Duodenal mucosa (tissue), 2 donors: ENCODE measurements around the gene MAPK13.

Experiments used
- H3K27ac ChIP-seq: one replicate; pipeline ENCODE4 v1.7.0; 2013; ENCODE audit warnings: low read depth, low read length
- H3K27me3 ChIP-seq, 2 donors: one replicate each; pipeline ENCODE4 v1.7.0; 2013; ENCODE audit warnings: low read length in 2 of 2, control low read depth in 1 of 2; ENCODE audit not compliant: insufficient read depth in 2 of 2, control insufficient read depth in 1 of 2
- H3K36me3 ChIP-seq, 2 donors: one replicate each; pipeline ENCODE4 v1.7.0; 2013; ENCODE audit warnings: low read length in 2 of 2, control low read depth in 1 of 2; ENCODE audit not compliant: insufficient read depth in 2 of 2, control insufficient read depth in 1 of 2
- H3K4me1 ChIP-seq, 2 donors: one replicate each; pipeline ENCODE4 v1.7.0; 2013; ENCODE audit warnings: low read length in 2 of 2, control low read depth in 1 of 2; ENCODE audit not compliant: insufficient read depth in 2 of 2, control insufficient read depth in 1 of 2
- H3K4me3 ChIP-seq, 2 donors: one replicate each; pipeline ENCODE4 v1.7.0; 2013; ENCODE audit warnings: low read length in 2 of 2, low read depth in 1 of 2
- H3K9ac ChIP-seq, 2 donors: one replicate each; pipeline ENCODE4 v1.7.0; 2013; ENCODE audit warnings: low read length in 2 of 2, low read depth in 1 of 2
- H3K9me3 ChIP-seq, 2 donors: one replicate each; pipeline ENCODE4 v1.7.0; 2013; ENCODE audit warnings: low read length in 2 of 2, control low read depth in 1 of 2; ENCODE audit not compliant: control insufficient read depth in 1 of 2

The MAPK13 gene

GRCh38 chr6:36113703-36114102 lies 16.6 kb upstream of the MAPK13 start:
- H3K27ac ChIP-seq: no peak overlapping the region
- peaks cover 14 to 31% of the 10 kb centered on the region in 2 donors for H3K36me3 ChIP-seq

GRCh38 chr6:36114798-36115408 lies 15.4 kb upstream of the MAPK13 start:
- Histone ChIP-seq H3K9ac (no peak overlapping the region), H3K4me3 (no peak overlapping the region), H3K36me3 (peaks cover 9 to 23% of the 10 kb centered on the region in 2 donors), H3K4me1 (peaks cover 7 to 20% of the 10 kb centered on the region in 2 donors), H3K9me3 (no peaks in the 10 kb centered on the region), H3K27ac (no peak overlapping the region), H3K27me3 (no peaks in the 10 kb centered on the region)

More at GRCh38 chr6:36113703-36114102, 16.6 kb upstream of the MAPK13 start:
- no peaks in the 10 kb centered on the region for H3K27me3 ChIP-seq
- no peaks in the 10 kb centered on the region for H3K9me3 ChIP-seq
- H3K9ac ChIP-seq: no peak overlapping the region
- no peak overlapping the region for H3K4me3 ChIP-seq
- peaks cover 4 to 17% of the 10 kb centered on the region in 2 donors for H3K4me1 ChIP-seq

GRCh38 chr6:36115412-36115811 lies 14.9 kb upstream of the MAPK13 start:
- H3K27ac ChIP-seq: no peak overlapping the region
- H3K27me3 ChIP-seq: no peaks in the 10 kb centered on the region
- H3K36me3 ChIP-seq: peaks cover 5 to 19% of the 10 kb centered on the region in 2 donors
- H3K9me3 ChIP-seq: no peaks in the 10 kb centered on the region
- H3K4me3 ChIP-seq: no peak overlapping the region
- H3K4me1 ChIP-seq: peaks cover 10 to 25% of the 10 kb centered on the region in 2 donors
- H3K9ac ChIP-seq: no peak overlapping the region

- Histone ChIP-seq H3K9ac (no peak overlapping the region), H3K27me3 (no peaks in the 10 kb centered on the region), H3K9me3 (no peaks in the 10 kb centered on the region), H3K4me1 (peaks cover 18 to 34% of the 10 kb centered on the region in 2 donors), H3K27ac (no peak overlapping the region), H3K36me3 (peaks cover 4 to 11% of the 10 kb centered on the region in 2 donors), H3K4me3 (no peak overlapping the region)
These were observed 14.0 kb upstream of the MAPK13 start for GRCh38 chr6:36116066-36116864.

GRCh38 chr6:36116943-36117342 lies 13.4 kb upstream of the MAPK13 start:
- no peak overlapping the region for H3K27ac ChIP-seq
- H3K27me3 ChIP-seq: no peaks in the 10 kb centered on the region
- no peak overlapping the region for H3K9ac ChIP-seq
- peaks cover 4 to 7% of the 10 kb centered on the region in 2 donors for H3K36me3 ChIP-seq
- H3K4me3 ChIP-seq: no peak overlapping the region
- no peaks in the 10 kb centered on the region for H3K9me3 ChIP-seq
- H3K4me1 ChIP-seq: peaks cover 25 to 40% of the 10 kb centered on the region in 2 donors

GRCh38 chr6:36117658-36118549 lies 12.4 kb upstream of the MAPK13 start:
- Histone ChIP-seq H3K27me3 (no peaks in the 10 kb centered on the region), H3K9ac (no peak overlapping the region), H3K4me3 (no peak overlapping the region), H3K27ac (no peak overlapping the region), H3K9me3 (no peaks in the 10 kb centered on the region), H3K4me1 (peaks cover 27 to 45% of the 10 kb centered on the region in 2 donors), H3K36me3 (peaks cover 0 to 7% of the 10 kb centered on the region in 2 donors)

- no peaks in the 10 kb centered on the region for H3K27me3 ChIP-seq
- no peaks in the 10 kb centered on the region for H3K9me3 ChIP-seq
- no peak overlapping the region for H3K27ac ChIP-seq
- no peak overlapping the region for H3K9ac ChIP-seq
- H3K4me3 ChIP-seq: no peak overlapping the region
- H3K36me3 ChIP-seq: peaks cover 0 to 7% of the 10 kb centered on the region in 2 donors
- H3K4me1 ChIP-seq: peaks cover 30 to 52% of the 10 kb centered on the region in 2 donors
These were observed 11.7 kb upstream of the MAPK13 start for GRCh38 chr6:36118550-36119107.

- H3K36me3 ChIP-seq: peaks cover 0 to 7% of the 10 kb centered on the region in 2 donors
- no peak overlapping the region for H3K9ac ChIP-seq
- H3K4me3 ChIP-seq: no peak overlapping the region
- no peaks in the 10 kb centered on the region for H3K9me3 ChIP-seq
- H3K4me1 ChIP-seq: peaks cover 33 to 53% of the 10 kb centered on the region in 2 donors
- no peak overlapping the region for H3K27ac ChIP-seq
- no peaks in the 10 kb centered on the region for H3K27me3 ChIP-seq
These were observed 11.1 kb upstream of the MAPK13 start for GRCh38 chr6:36119209-36119608.

GRCh38 chr6:36120018-36120417 lies 10.3 kb upstream of the MAPK13 start:
- Histone ChIP-seq H3K4me1 (peaks cover 35 to 48% of the 10 kb centered on the region in 2 donors), H3K4me3 (peak overlapping the region in 1 of 2 donors; percentile 32), H3K9me3 (no peaks in the 10 kb centered on the region), H3K27ac (no peak overlapping the region), H3K9ac (no peak overlapping the region), H3K36me3 (peaks cover 0 to 7% of the 10 kb centered on the region in 2 donors), H3K27me3 (no peaks in the 10 kb centered on the region)
